ENCODE data around the gene CRBN. TPM values are rescaled to one million over a fixed set of nuclear protein-coding genes. Genes with fewer than 3 reads are reported as not detected.

CRBN gene
- total and polyA plus RNA-seq, 8 donors, result 16.4 to 864 (median 62.6) TPM

DNA sequence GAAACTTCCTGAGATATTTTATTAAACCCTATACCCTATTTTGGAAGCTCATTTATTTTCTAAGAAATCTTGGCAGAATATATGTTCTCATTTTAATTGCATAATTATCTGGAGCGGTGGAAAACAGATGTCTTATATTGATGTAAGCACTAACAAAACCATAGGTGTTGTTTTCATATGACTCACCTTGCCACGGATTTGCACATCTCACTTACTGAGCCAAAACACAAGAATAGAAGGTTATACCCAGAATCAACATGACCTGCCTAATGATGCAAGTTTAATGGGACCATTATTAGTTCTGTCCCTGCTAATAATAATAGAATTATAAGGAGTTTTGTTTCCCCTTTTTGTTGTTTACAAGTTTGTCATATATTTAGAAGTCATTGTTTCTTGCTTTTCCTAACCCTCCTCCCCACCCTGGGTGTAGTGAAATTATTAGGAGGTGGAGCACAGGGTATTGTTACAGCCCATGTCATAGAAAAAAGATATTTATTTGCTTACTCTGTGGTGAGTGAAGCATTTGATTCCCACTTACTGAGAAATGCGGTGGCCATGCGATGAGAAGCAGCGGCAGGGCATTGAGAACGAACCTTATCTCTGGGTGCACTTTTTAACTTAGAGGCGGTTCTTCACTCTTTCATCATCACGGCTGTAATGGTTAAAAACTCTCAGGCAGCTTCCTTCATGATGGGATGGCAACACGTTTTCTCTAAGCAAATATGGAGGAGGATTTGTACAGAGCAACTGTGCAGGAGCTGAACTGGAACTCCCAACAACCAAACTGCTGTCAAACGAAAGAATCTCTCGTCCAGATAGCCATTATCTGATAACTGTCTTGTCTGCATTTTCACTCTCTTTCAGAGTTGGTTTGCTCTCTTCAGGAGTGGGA is 69.8 kb downstream of the CRBN start:
- Histone ChIP-seq H3K36me3 (no peaks in the 10 kb centered on the region), H3K27ac (peak overlapping the region in 1 of 5 donors; percentile 26), H3K4me3 (no peak overlapping the region), H3K4me1 (peaks cover 0 to 12% (median 5%) of the 10 kb centered on the region in 4 donors), H3K9me3 (no peaks in the 10 kb centered on the region), H3K27me3 (no peaks in the 10 kb centered on the region)
- TF ChIP-seq EP300 (IDR thresholded peaks at IDR 0.05) (no peak), POLR2AphosphoS5 (IDR thresholded peaks at IDR 0.05) (no peak), POLR2A (IDR thresholded peaks at IDR 0.05) (no peak), CTCF (IDR thresholded peaks at IDR 0.05) (no peak)
- WGBS, 5 donors, result 30 to 41% (median 34%) methylated on average over 11 of the region's 11 CpGs
- no peak for DNase-seq
- intact Hi-C loops (cut with DNase I; ENCODE audit: low total_unique reads), result no loop called here

DNA sequence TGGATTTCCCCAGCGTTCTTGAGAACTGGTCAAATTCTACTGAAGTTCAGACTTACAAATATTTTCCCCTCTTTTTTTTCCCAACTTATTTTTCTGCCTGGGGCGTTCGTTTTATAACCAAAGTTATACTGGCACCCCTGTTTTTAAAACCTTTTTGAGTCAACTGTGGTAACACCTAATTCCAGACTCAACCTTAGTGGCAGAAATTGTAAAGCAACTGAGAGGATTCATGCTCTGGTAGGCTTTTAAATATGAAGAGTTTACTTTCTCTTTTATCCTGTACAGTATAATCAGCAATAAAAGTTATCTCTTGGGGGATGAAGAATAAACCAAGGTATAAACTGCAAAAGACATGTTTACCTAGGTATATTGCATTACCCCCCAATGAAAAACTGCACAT is 71.6 kb downstream of the CRBN start:
- intact Hi-C loops (cut with DNase I; ENCODE audit: low total_unique reads), result no loop called here
- Histone ChIP-seq H3K36me3 (no peaks in the 10 kb centered on the region), H3K4me3 (no peak overlapping the region), H3K27ac (no peak overlapping the region), H3K9me3 (no peaks in the 10 kb centered on the region), H3K27me3 (no peaks in the 10 kb centered on the region), H3K4me1 (peaks cover 0 to 12% (median 5%) of the 10 kb centered on the region in 4 donors)
- WGBS, 5 donors, result 80 to 86% (median 86%) methylated on average over 3 of the region's 3 CpGs
- TF ChIP-seq EP300 (IDR thresholded peaks at IDR 0.05), result no peak
- no peak for TF ChIP-seq POLR2AphosphoS5 (IDR thresholded peaks at IDR 0.05)
- TF ChIP-seq POLR2A (IDR thresholded peaks at IDR 0.05), result no peak
- no peak for TF ChIP-seq CTCF (IDR thresholded peaks at IDR 0.05)
- no peak for DNase-seq

- Histone ChIP-seq H3K36me3 (no peaks in the 10 kb centered on the region), H3K4me3 (no peak overlapping the region), H3K4me1 (peaks cover 0 to 12% (median 5%) of the 10 kb centered on the region in 4 donors), H3K27ac (no peak overlapping the region), H3K9me3 (no peaks in the 10 kb centered on the region), H3K27me3 (no peaks in the 10 kb centered on the region)
- TF ChIP-seq POLR2AphosphoS5 (IDR thresholded peaks at IDR 0.05) (no peak), CTCF (IDR thresholded peaks at IDR 0.05) (no peak), EP300 (IDR thresholded peaks at IDR 0.05) (no peak), POLR2A (IDR thresholded peaks at IDR 0.05) (no peak)
- intact Hi-C loops (cut with DNase I; ENCODE audit: low total_unique reads), result no loop called here
- 94 to 98% (median 97%) methylated on average over 3 of the region's 3 CpGs for WGBS, 5 donors
- DNase-seq, result no peak
Measured at GRCh38 chr3:3107181-3107580, 72.3 kb downstream of the CRBN start.

DNA sequence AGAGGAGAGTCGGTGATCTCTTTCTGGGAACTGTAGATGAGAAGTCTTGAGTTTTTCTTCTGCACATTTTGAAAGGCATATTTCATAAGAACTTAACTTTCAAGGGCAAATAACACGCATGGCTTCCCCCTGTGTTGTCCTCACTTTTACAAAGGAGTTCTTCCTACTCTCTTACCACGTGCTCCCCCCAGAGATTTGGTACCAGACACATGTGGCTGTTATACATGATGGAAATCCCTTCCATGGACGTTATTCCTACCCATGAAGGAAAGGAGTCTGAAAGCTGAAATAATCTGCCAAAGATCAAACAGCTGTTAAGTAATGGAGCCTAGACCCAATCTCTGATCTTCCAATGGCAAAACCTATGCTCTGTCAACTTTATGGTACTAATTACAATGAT is 73.7 kb downstream of the CRBN start:
- 61 to 85% (median 74%) methylated on average over 4 of the region's 4 CpGs for WGBS, 5 donors
- no peak overlapping the region for H3K27ac ChIP-seq
- TF ChIP-seq EP300 (IDR thresholded peaks at IDR 0.05), result no peak
- no peaks in the 10 kb centered on the region for H3K36me3 ChIP-seq
- no peak overlapping the region for H3K4me3 ChIP-seq
- no peaks in the 10 kb centered on the region for H3K27me3 ChIP-seq
- intact Hi-C loops (cut with DNase I; ENCODE audit: low total_unique reads), result no loop called here
- H3K4me1 ChIP-seq, result peaks cover 0 to 12% (median 5%) of the 10 kb centered on the region in 4 donors
- no peak for DNase-seq
- no peaks in the 10 kb centered on the region for H3K9me3 ChIP-seq

- no peaks in the 10 kb centered on the region for H3K27me3 ChIP-seq
- intact Hi-C loops (cut with DNase I; ENCODE audit: low total_unique reads), result no loop called here
- no peak for DNase-seq
- no peaks in the 10 kb centered on the region for H3K9me3 ChIP-seq
- no peak overlapping the region for H3K4me3 ChIP-seq
- H3K4me1 ChIP-seq, result peaks cover 0 to 6% (median 3%) of the 10 kb centered on the region in 4 donors
- TF ChIP-seq CTCF (IDR thresholded peaks at IDR 0.05) (no peak), POLR2AphosphoS5 (IDR thresholded peaks at IDR 0.05) (no peak), EP300 (IDR thresholded peaks at IDR 0.05) (no peak), POLR2A (IDR thresholded peaks at IDR 0.05) (no peak)
- H3K36me3 ChIP-seq, result no peaks in the 10 kb centered on the region
- WGBS, 5 donors, result 89 to 98% (median 89%) methylated on average over 3 of the region's 3 CpGs
- H3K27ac ChIP-seq, result no peak overlapping the region
Measured at GRCh38 chr3:3105246-3105645, 74.2 kb downstream of the CRBN start.
